NCI-H2171 (cell line): ENCODE data around the gene GPR156.

Source experiments
- DNase-seq: peaks from one replicate; lab custom pipeline; 2025; lab: John Stamatoyannopoulos, UW

Gene GPR156

DNA sequence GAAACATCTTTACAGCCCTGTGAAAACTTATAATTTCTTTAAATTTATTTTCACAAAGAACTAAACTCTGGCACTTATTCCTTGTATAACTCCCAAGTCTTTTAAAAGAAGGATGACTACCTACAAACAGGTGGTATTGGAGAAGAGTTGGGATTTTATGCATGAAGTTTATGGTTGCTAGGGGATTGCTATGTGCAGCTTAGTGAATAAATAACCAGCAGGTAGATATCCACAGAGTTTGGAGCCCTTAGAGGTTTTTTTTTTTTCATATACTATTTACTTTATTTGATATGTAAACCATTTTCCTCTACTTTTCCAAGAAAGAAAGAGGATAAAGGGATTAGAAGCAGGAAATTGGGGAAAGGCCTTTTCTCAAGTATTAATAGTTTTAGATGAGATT, 91.5 kb downstream of the GPR156 start:
- DNase-seq: no peak

- DNase-seq: no peak
Measured at GRCh38 chr3:120192579-120192978, 92.4 kb downstream of the GPR156 start.

DNA sequence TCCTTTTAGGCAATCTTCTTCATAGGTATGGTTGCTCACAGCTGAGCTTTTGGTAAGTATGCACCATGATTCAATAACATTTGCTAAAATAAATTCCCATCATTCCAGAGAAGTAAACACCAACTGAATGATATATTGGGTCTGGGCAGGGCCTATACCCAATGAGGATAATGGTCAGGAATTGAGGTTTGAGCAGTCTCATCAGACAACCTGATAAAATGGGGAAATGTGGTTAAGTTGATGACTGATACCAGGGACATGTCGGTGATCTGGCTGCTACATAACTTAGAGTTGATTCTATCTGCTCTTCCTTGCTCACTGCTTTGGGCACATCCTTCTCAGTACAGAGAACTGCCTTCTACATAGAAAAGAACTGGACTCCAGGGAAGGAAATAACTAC, 92.9 kb downstream of the GPR156 start:
- no peak for DNase-seq

- no peak for DNase-seq
Measured at GRCh38 chr3:120182613-120183511, 102.2 kb downstream of the GPR156 start.

DNA sequence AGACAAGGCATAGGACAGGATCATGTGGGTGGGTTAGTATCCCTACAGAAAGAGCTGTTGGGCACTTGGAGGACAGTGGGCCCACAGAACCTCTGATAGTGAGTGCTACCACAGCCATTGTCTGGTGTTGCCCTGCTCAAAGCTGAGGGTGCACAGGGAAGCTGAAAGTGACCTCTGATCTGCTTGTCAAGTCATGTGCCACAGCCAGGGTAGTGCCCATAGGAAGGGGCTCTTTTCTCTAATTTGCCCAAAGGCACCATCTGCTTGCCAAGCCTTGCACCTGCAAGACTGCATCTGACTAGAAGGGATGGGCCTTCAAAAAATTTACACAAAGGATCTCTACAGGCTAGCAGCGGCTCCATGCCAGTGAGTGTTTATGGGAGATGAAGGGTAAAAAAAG, 103.4 kb downstream of the GPR156 start:
- DNase-seq: no peak

GRCh38 chr3:120180731-120181412, 104.2 kb downstream of the GPR156 start:
- no peak for DNase-seq

GRCh38 chr3:120177707-120178306, 107.2 kb downstream of the GPR156 start:
- DNase-seq: no peak

DNA sequence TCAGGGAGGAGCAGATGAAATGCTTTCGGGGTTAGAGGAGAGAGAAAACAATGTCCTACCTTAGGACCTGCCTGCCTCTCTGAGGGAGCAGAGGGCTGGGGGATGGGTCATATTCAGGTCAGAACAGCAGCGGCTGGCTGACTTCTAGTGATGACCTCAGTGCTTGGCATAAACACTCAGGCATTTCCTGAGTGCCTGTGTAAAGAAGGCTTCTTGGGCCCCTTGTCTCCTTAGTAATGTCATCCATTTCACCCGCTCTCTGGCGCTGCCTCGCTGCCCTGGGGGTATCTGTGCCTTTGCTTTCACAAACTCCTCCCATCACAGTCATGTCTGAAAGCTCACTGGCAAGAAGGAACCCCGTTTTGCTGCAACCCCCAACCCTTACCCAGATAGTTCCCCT, 107.9 kb downstream of the GPR156 start:
- no peak for DNase-seq

DNA sequence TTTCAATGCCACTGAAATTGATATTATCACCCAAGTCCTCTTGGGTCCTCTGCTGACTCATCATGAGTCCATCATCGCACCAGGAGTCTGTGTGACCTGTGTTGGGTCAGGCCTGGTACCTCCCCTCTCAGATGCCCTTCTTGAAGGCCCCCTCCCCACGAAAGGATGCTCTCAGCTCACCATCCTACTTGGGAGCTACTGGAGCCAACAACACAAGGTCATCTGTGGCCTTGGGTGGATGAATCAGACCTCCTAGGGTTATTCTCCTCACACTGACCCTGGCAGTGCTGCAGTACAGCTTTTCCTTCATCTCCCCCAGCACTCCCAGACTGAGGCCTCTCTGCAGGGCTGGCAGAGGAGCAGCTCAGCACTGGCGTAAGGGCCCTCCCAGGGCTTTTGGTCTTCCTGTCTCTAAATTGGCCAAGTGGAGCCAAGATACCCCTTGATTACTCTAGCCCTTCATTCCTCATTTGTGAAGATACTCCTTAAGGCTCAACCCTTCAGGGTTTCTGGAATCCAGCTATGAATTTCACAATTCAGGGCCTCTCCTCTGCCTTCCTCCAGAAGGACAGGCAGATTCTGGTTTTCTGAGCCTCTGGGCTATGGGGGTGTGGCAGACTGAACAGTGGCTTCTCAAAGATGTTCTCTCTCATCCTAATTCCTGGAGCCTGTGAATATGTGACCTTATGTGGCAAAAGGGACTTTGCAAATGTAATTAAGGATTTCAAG, 110.0 kb downstream of the GPR156 start:
- DNase-seq: no peak

GRCh38 chr3:120173056-120173675, 111.9 kb downstream of the GPR156 start:
- DNase-seq: no peak

- DNase-seq: no peak
Measured at GRCh38 chr3:120172070-120172469, 113.0 kb downstream of the GPR156 start.

- no peak for DNase-seq
Measured at GRCh38 chr3:120171134-120171873, 113.7 kb downstream of the GPR156 start.

DNA sequence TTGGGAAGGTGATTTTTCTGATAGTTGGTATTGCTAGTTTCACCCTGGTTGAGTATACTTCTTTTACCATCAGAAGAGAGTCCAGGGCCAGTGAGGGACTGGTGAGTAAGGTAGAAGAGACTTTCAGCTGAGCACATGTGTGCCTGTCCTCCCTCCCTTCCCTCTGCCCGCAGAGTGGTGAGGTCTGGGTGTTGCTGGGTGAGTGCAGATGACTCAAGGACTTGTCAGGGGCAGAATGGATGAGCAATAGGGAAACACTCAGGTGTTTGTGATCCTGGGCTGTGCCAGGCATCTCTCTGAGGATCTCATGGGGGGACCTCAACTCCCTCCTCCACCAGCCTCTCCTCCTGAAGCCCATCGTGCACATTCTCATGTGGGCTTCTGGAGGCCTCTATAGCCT, 114.8 kb downstream of the GPR156 start:
- DNase-seq: no peak

- DNase-seq: no peak
Measured at GRCh38 chr3:120169407-120169806, 115.6 kb downstream of the GPR156 start.

DNA sequence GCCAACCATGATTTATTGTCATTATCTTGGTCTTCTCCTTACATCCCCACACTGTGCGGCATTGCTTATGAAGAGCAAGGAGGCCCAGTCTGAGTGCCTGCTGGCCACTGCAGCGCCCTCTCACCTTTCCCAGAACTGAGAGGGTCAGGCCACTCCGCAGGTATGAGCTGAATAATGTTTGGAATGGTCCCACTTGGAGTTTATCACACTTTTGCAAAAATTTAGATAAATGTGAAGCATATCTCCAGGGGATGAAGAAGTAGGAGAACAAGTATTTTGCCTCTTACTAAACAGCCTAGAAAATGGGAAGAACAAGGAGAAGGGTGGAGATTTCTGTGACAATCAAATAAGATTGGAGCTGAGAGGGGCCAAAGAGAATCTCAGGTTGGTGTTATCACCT, 116.4 kb downstream of the GPR156 start:
- no peak for DNase-seq

- no peak for DNase-seq
Measured at GRCh38 chr3:120168038-120168437, 117.0 kb downstream of the GPR156 start.

DNA sequence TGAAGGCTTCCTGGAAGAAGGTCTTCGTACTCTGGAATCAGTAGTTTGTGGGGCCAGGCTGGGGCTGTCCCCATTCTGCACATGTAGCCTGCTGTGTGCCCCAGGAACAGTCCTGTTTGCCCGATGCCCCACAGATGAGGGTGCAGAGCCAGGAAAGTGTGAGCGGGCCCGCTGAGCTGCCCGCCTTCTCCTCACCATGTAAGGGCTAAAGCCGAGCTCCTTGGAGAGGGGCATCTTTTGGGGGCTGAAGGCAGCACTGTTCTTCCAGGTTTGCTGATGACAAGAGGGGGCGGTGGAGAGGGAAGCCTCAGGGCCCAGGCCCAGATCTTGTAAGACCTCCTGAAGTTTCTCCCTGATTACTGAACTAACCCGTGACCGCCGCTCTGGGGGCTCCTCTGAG, 117.5 kb downstream of the GPR156 start:
- no peak for DNase-seq

GRCh38 chr3:120163816-120164215, 121.2 kb downstream of the GPR156 start:
- no peak for DNase-seq

- DNase-seq: no peak
Measured at GRCh38 chr3:120163026-120163425, 122.0 kb downstream of the GPR156 start.

DNA sequence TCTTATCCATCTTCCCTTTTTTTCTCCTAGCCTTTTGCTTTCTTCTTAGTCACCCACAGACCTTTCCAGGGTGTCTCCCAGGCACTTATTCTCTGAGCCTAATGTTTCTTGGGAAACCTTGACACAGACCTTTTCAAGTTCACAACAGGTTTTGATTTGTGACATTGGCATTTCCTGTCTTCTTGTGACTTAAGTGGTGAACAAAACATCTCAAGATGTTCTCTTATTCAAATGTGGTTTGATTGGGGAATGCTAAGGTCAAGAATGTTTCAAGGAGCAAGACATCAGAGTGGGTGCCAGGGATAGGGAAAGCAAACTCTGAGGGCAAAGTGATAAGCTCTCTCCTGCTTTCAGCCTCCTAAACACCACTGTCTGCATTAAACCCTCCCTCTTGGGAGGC, 122.6 kb downstream of the GPR156 start:
- no peak for DNase-seq

DNA sequence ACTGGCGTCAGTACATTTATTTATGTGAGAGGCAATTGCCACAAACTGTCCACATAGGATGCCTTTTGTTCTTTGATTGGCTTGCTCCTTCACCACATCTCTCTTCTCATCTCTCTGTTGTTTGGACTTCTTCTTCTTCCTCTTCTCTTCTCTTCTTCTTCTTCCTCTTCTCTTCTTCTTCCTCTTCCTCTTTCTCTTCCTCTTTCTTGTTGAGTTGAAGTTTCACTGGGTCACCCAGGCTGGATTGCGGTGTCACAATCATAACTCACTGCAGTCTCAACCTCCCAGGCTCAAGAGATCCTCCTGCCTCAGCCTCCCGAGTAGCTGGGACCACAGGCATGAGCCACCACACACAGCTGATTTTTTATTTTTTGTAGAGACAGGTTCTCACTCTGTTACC, 123.1 kb downstream of the GPR156 start:
- DNase-seq: no peak
